GM12878 (cell line): ENCODE results near the gene CRTC1.

Experiments
- BACH1 ChIP-seq: fragments of 450-650 bp; IDR thresholded peaks from 2 replicates; pipeline ENCODE4 v1.6.1; 2017; ENCODE audit warnings: mild to moderate bottlenecking, borderline replicate concordance
- HCFC1 ChIP-seq: fragments of 150-350 bp; IDR thresholded peaks from 2 replicates; pipeline ENCODE4 v1.6.1; 2014; ENCODE audit warnings: low read length
- NFYA ChIP-seq: IDR thresholded peaks from 2 replicates; pipeline ENCODE4 v1.6.1; 2011; ENCODE audit warnings: low read depth, mild to moderate bottlenecking, low read length, improper control_type of control experiment, borderline replicate concordance
- NFYB ChIP-seq: IDR thresholded peaks from 2 replicates; pipeline ENCODE4 v1.6.1; 2011; ENCODE audit warnings: low read depth, mild to moderate bottlenecking, low read length, improper control_type of control experiment, moderate library complexity; ENCODE audit not compliant: insufficient read depth
- ZBED1 ChIP-seq: IDR thresholded peaks from 2 replicates; pipeline ENCODE4 v1.6.1; 2016; ENCODE audit warnings: borderline replicate concordance
- TF ChIP-seq, protein P1 (sequence below): fragments of 150-350 bp; IDR thresholded peaks from 2 replicates; pipeline ENCODE4 v1.6.1; 2016; ENCODE audit warnings: low read depth, low read length

DNA sequence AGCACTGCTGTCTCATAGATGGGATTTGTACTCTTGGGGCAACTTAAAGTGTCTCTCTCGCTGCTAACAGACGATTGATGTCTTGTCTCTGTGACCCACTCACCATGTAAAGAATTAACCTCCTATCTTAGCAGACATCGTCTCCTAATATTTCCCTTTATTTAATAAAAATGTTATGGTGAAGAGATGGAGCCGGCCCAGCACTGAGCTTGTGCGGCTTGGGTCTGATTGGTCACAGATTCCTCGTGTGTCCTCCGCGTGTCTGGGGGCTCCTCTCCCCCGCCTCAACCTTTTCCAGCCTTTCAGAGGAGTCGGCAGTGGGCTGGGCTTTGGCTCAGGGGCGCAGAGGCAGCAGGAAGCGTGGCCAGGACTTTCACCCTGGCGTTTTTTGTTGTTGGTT is 13.2 kb upstream of the CRTC1 start:
- TF ChIP-seq NFYB (no peak), ZBED1 (no peak), NFYA (no peak), HCFC1 (no peak), BACH1 (no peak)
- TF ChIP-seq, protein P1, sequence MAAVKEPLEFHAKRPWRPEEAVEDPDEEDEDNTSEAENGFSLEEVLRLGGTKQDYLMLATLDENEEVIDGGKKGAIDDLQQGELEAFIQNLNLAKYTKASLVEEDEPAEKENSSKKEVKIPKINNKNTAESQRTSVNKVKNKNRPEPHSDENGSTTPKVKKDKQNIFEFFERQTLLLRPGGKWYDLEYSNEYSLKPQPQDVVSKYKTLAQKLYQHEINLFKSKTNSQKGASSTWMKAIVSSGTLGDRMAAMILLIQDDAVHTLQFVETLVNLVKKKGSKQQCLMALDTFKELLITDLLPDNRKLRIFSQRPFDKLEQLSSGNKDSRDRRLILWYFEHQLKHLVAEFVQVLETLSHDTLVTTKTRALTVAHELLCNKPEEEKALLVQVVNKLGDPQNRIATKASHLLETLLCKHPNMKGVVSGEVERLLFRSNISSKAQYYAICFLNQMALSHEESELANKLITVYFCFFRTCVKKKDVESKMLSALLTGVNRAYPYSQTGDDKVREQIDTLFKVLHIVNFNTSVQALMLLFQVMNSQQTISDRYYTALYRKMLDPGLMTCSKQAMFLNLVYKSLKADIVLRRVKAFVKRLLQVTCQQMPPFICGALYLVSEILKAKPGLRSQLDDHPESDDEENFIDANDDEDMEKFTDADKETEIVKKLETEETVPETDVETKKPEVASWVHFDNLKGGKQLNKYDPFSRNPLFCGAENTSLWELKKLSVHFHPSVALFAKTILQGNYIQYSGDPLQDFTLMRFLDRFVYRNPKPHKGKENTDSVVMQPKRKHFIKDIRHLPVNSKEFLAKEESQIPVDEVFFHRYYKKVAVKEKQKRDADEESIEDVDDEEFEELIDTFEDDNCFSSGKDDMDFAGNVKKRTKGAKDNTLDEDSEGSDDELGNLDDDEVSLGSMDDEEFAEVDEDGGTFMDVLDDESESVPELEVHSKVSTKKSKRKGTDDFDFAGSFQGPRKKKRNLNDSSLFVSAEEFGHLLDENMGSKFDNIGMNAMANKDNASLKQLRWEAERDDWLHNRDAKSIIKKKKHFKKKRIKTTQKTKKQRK: no peak
